Brain pericyte (primary cell): ENCODE results near the gene MAP7D3.
"Not testable (repeated sequence)": the region's sequence is repeated elsewhere in the genome, so short reads cannot be mapped to it uniquely, and the experiment has no call there.

Source experiments
- DNase-seq: peaks from one replicate; pipeline ENCODE4 v3.0.0-alpha.2; 2012; ENCODE audit warnings: low read depth, low spot score

Gene MAP7D3

DNA sequence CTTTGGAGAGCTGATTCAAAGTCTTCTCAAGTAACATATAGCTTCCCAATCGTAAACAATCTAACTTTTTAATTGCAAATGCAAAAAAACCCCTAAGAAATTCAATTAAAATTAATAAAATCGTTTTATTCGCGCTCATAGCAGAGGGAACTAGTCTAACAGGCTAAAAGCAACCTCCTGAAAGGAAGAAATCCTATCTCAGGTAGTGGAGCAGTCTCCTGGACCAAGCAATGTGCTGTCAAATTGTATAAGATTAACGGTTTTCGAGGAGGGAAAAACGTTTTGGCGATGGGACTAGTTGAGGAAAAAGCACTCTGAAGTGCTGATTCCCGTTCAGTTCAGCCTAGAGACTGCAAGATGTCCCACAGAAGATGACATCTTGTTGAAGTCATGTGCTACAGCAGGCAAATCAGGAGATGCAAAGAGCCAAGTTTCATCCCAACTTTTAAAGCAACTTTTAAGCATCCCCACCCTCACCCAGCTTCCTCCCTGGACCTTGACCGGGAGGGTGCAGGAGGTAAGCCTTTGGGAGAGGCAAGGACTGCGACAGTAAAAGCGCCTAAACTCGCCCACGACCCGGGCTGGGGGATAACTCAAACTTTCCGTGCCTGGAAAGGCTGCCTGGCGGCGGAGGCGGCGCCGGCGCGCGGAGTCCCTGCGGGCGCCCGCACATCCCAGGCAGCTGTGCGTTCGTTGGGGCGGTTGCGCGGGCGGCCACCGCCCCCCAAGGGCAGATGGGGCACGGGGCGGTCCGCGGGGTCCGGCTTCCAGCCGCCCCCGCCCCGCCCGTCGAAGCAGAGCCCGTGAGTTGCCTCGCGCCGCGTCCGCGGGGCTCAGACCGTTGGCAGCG is 784 bp downstream of the MAP7D3 start:
- DNase-seq, result no peak

DNA sequence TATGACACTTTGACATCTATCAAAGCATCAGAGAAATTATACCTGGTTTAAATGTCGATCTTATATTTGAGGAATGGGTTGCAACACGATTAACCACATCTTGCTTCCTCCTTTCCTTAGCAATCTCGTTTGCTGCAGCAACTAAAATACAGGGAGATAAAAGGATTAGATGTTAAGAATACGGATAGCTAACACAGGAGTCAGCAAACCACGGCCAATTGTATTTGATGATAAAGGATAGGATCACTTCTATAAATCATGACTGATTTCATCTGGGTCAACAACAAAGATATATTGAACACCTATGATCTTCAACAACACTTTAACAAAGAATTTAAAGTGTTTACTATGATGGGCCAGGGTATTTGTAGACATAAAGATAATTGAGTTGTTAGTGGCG is 5.0 kb downstream of the MAP7D3 start:
- DNase-seq, result no peak

DNA sequence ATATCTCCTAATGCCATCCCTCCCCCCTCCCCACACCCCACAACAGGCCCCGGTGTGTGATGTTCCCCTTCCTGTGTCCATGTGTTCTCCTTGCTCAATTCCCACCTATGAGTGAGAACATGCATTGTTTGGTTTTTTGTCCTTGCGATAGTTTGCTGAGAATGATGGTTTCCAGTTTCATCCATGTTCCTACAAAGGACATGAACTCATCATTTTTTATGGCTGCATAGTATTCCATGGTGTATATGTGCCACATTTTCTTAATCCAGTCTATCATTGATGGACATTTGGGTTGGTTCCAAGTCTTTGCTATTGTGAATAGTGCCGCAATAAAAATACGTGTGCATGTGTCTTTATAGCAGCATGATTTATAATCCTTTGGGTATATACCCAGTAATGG is 13.4 kb downstream of the MAP7D3 start:
- not testable (repeated sequence) for DNase-seq

DNA sequence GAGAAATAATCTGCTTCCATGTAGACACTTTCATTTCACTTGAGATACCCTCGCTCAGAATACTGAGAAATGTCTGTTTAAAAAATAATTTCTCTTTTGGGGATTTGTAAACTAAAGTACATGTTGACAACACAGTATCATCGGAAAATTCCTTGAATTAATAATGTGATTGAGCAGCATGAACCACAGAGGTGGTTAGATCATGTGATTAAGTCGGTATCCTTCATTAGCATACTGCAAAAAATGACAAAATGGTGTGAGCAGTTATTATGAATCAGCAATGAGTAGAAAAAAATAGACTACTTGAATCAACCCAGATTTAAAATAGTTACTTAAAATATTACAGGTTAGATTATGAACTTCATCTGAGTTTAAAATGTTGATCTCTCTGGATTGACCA is 14.1 kb downstream of the MAP7D3 start:
- DNase-seq, result no peak

DNA sequence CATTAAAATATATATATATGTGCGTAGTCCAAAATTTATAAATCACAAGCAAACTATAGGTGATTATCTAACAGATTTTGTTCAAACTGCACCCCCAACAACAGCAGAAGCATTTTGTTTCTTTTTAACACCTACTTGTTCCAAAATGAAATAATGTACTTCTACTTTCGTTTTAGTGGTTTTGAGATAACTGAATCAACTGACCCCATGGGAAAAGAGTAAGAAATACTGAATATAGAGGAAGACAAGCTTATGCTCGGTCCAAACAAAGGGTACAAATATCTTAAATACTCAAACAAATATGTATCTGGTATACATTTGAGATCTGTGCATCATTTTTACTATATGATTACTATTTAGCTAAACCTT is 22.4 kb downstream of the MAP7D3 start:
- DNase-seq, result no peak

DNA sequence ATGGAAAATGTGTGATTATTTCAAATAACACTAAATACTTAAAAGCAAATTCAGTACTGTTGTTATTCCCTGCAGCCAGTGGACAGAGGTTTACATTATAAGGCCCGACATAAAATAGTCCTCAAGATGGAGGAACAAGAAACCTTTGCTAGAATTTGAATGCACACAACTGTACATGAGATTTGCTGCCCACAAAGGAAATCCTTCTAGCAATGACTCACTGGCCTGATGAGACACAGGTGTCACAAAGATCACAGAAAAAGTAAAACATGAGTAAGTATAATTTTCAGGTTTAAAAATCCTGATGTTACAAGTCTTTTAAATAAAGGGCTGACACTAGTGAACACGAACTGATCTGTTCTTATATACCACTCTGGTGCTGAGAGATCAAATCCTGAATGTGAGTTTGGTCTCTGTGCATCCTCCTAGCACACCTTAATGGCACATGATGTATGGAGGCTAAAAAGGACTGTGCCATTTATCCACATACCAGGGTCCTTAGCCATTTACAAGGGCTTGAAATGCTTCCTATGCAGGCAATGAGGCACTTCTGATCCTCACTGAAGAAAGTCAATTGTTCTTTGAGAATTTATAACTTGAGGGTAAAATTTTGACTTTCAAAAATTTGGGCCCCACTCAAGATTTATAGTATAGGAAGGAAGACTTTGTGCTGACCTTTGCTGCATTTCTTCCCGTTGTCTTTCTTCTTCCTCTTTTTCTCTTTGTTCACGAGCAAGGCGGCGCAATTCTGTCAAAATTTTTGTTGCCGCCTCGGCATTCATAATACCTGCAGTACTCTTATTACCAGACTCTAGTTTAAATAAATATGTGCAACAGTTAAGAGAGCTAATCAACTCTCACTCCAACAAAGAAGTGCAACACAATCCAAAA is 23.0 kb downstream of the MAP7D3 start:
- no peak for DNase-seq

DNA sequence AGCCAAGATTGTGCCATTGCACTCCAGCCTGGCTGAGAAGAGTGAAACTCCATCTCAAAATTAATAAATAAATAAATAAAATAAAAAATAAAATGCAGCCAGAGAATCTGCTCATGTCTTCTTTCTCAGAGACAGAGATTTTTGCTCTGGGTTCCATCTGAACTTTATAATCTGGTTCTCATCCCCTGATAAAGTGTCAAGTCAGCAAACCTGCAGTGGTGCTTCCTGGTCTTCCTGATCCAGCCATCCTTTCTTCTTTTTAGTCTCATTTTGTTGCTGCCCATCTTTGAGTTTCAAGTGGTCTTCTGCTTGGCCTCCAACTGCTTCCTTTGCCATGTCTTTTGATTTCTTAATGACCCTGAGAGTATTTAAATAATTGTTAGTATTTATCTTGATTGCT is 24.1 kb downstream of the MAP7D3 start:
- DNase-seq, result no peak

DNA sequence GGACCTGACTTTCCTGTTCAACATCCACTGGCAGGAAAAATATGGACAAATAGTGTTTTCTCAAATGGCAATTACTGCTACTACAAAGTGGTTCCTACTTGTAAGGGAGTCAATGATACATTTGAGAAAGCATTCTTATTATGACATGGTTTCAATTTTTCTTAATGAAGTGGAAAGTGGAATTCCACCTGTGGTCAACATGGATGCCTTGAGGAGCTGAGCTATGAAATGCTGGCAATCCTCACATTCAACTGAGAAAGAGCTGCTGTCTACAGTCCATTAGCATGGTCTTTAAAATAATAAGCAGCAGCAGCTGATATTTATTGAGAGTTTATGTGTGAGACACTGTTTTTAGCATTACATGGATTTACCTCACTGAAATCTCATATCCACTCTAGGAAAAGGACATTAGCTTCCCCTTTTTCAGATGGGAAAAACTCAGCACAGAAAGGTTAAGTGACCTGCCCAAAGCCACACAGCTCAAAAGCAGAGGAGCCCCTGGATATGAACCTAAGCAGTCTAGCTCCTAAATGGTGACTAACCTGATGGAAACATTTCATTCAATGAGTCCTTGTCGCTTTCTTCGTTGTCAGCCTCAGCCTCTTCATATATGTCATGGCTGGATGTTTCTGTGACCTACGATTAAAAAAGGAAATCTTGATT is 29.2 kb downstream of the MAP7D3 start:
- DNase-seq, result no peak

DNA sequence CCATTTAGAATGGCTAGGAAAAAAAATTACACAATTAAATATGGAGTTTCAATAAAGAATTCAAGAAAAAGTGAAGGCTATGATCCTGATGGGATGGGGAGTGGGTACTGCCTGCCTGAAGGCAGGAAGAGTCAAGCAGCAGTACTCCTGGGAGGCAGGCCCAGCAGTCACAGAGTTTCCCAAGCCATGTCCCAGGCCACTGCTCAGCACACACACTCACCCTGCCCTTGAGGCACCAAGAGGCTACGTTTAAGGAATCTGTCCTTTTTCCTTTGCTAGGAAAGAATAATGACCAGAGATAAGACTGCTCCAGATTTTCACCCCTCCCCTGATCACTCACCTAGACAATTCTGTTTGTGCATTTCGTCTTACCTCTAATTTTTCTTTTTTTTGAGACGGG is 30.2 kb downstream of the MAP7D3 start:
- DNase-seq, result no peak

DNA sequence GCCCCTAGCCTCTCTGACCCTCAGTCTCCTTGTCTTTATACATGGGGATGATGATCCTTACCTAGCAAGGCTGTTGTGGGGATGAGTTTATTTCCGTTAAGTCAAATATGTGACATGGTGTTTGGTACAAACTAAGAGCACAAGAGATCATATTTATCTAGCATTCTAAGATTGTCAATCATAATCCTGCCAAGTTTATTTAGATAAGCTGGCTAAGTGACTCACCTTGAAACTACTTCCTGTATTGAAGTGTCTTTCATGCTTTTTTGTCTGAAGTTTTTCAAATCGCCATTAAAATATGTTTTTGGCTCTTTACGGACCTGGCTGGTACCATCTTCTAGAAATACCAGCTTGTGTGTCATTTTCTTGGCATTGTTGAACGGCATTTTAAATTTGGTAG is 30.7 kb downstream of the MAP7D3 start:
- no peak for DNase-seq

DNA sequence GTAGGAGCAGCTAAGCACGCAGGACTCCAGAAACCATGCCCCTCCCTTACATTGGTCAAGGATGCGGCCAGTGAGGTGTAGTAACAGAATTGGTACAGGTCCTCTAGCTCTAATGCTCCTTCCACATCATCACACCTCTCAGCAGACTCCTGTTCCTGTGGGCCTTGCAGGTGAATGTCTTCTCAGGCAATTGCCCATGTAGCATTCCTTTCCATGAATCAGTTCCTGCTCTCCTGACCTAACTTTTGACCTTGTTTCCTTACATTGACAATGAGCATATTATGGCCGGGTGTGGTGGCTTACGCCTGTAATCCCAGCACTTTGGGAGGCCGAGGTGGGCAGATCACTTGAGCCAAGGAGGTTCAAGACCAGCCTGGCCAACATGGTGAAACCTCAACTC is 31.3 kb downstream of the MAP7D3 start:
- DNase-seq, result no peak

DNA sequence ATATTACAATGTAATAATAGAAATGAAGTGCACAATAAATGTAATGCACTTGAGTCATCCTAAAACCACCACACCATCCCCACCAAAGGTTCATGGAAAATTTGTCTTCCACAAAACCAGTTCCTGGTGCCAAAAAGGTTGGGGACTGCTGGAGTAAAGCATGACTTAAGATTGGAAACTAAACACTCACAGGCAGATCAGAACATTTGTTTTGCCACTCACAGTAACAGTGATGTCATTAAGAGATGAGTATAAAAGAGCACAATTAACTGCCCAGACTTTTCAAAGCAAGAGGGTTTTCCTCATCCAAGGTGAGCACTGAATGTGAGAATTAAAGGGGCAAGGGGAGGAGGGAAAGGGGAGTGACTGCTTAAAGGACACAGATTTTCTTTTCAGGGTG is 35.6 kb downstream of the MAP7D3 start:
- DNase-seq, result no peak

DNA sequence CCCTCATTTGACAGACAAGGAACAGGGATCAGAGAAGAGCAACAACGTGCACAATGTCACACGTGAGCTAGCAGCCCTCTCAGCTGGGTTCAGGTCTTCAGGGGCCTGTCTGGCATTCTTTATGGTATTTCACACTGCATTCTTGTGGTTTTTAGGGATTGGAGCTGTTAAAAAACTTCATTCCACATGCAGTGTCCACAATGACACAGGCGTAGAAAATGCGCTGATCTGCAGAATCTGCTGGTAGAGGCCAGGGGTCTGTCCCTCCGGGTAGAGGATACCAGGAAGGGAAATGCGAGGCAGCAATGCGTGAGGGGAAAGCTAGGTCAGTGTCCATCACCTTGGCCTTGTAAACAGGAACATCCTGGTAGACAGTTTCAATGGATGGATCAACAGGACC is 36.6 kb downstream of the MAP7D3 start:
- DNase-seq, result no peak

DNA sequence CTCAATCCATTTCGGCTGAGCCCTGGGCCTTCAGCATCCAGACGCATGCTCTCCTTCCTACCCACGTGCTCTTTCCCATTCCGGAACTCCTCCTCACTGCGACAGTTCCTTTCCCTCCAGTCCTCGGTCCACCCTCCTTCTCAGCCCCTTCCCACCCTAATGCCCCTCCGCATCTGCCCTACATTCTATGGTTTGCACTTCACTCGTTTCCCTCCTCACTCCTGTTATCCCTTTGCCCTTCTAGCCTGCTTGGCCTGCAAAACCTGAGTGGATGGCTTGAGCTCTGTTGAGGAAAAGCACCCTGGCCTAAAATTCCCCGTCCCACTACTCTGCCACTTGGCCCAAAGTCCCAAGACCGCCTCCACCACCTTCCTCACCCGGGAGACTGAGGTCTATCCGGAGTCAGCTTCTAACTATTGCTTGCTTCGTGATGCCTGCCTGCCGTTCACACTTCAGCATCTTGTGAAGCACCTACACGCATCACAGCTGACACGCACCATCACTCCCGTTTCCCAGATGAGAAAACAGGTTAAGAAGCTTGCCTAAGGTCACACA is 38.6 kb downstream of the MAP7D3 start:
- DNase-seq, result no peak

DNA sequence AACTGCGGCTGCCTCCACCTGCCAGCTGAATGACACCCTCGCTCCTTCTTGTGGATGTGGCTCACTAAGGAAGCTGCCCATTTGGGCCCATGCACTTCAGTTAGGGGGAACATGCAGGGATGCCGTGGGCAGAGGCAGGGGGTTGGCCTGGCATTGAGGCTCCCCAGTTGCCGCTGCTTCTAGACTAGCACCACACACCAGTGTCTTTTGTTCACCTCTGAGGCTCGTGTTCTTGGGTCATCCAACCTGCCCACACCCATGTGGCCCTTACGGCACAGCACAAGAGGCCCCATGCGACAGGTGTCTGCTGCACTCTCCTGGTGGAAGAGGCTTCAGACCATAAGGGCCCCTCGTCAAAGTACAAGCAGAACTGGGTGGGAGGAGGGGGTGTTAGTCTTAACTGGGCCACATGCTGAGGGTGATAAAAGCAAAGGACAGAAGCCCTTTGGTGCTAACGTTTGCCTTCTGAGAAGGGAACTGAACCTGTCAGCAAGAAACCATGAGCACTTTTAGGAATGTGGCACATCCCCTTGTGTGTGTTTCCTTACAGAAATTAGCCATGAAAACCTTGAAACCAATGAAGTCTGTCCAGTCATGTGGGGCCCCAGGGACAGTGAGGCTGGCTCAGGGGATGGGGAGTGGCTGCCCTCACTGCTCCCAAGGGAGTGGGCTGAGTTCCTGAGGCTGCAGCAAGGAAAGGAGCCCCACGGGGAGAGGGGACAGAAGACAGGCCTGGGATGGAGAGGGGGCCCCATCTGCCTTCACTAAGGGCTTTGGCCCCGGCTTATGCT is 39.2 kb downstream of the MAP7D3 start:
- DNase-seq, result no peak

DNA sequence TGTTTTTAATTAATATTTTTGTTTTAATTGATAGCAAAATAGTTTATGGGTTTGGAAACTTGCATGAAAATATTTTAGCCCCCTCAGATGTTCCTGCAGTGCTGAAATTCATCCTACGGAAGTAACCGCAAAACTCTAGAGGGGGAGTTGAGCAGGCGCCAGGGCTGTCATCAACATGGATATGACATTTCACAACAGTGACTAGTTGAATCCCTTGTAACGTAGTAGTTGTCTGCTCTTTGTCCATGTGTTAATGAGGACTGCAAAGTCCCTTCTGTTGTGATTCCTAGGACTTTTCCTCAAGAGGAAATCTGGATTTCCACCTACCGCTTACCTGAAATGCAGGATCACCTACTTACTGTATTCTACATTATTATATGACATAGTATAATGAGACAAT is 40.4 kb downstream of the MAP7D3 start:
- no peak for DNase-seq

DNA sequence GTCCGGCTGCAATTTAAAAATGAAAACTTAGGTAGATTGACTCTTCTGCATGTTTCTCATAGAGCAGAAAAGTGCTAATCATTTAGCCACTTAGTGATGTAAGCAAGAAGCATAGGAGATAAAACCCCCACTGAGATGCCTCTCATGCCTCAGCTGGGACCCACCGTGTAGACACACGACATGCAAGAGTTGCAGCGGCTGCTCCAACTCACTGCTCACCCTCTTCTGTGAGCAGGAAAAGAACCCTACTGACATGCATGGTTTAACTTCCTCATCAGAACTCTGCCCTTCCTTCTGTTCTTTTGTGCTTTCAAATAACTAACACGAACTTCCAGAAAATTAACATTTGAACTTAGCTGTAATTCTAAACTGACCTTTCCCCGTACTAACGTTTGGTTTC is 41.0 kb downstream of the MAP7D3 start:
- DNase-seq, result no peak

DNA sequence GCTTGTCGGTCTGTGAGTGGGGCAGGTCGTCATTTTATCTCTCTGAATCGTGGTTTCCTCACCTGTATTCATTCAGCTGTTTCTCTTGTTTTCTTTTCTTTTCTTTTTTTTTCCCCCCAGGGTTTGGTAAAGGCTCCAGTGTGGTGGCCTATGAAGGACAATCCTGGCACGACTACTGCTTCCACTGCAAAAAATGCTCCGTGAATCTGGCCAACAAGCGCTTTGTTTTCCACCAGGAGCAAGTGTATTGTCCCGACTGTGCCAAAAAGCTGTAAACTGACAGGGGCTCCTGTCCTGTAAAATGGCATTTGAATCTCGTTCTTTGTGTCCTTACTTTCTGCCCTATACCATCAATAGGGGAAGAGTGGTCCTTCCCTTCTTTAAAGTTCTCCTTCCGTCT is 41.4 kb downstream of the MAP7D3 start:
- DNase-seq, result no peak

DNA sequence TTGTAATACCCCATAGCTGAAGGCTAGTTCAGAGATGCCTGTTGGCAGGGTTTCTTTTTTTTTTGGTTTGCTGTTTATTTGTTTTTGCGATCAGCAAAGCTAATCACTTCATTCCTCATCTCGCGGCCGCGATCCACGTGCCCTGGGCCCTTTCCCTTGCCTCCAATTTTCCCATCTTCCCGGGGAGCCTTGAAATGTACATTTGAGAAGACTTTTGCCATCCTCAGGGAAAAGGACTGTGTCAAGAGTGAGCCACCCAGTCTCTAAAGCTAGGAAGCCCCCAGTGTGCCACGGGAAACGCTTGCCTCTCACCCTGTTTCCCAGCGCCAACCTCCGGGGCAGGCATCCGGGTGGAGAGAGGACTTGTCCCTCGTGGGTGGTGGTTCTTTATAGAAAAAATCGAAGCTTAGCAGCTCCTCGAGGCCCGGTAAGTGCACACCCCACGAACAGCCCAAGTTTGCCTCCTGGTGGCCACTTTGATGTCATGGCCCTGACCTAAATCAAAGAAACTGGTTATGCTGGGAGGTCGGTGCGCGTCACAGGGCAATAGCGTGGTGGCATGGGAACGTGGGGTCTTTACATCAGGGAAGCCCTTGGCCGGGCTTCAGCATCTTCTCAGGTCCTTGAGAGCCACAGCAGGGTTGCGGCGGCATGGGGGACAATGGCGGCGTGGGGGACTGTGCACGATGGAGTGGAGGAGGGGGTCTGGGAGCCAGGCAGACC is 42.0 kb downstream of the MAP7D3 start:
- DNase-seq, result no peak

DNA sequence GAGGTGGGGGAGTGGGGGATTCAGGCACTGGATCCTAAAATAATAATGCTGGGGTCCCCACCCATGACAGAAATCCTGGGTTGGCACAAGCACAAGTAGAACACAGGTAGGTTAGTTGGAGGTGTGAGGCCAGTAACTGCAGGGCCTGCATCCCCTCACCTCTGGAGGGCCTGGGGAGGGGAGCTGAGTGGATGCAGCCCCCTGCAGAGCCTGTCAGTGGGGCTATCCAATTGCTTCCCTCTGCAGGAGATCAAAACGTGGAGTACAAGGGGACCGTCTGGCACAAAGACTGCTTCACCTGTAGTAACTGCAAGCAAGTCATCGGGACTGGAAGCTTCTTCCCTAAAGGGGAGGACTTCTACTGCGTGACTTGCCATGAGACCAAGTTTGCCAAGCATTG is 43.7 kb downstream of the MAP7D3 start:
- DNase-seq, result no peak

DNA sequence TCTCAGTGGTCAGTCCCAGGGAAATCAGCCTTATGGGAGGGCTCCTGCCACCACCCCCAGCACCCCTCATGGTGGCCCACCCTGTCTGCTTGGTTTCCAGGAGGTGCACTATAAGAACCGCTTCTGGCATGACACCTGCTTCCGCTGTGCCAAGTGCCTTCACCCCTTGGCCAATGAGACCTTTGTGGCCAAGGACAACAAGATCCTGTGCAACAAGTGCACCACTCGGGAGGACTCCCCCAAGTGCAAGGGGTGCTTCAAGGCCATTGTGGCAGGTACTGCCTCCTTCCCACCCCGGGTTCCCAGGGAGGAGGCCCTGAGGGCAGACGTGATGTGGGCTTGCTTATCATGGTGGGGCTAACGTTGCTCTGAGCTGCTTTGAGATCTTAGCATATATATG is 44.3 kb downstream of the MAP7D3 start:
- no peak for DNase-seq
